SU-DHL-6 (cell line): Measurements from ENCODE around the gene GABPB1.

Experiments used
- H2AFZ ChIP-seq: fragments of 200-600 bp; sonication (generic); 2 replicates; pipeline ENCODE4 v1.6.1; 2014; ENCODE audit warnings: low read depth, mild to moderate bottlenecking, moderate library complexity, mixed read lengths, antibody characterized with exemption, low read length; ENCODE audit not compliant: severe bottlenecking
- H3F3A ChIP-seq: fragments of 200-600 bp; shearing (Covaris generic); 2 replicates; pipeline ENCODE4 v1.6.0; 2016; ENCODE audit warnings: antibody characterized with exemption, mild to moderate bottlenecking; ENCODE audit not compliant: insufficient read depth
- H3K27ac ChIP-seq: fragments of 200-600 bp; sonication (generic); 2 replicates; pipeline ENCODE4 v1.5.1; 2016; ENCODE audit warnings: low read depth, mild to moderate bottlenecking, low read length, moderate library complexity, mixed read lengths
- H3K27me3 ChIP-seq: fragments of 200-600 bp; sonication (generic), shearing (Covaris generic); 2 replicates; pipeline ENCODE4 v1.6.0; 2014; ENCODE audit warnings: mild to moderate bottlenecking, low read length
- H3K36me3 ChIP-seq: fragments of 200-600 bp; sonication (generic); 2 replicates; pipeline ENCODE4 v1.6.1; 2014; ENCODE audit warnings: mild to moderate bottlenecking, low read length, mixed read lengths
- H3K4me2 ChIP-seq: fragments of 300-600, 200-600 bp; shearing (Covaris generic), sonication (generic); 2 replicates; pipeline ENCODE4 v1.6.0; 2014; ENCODE audit warnings: low read length, low read depth, mild to moderate bottlenecking; ENCODE audit not compliant: poor library complexity, severe bottlenecking
- H3K4me3 ChIP-seq: fragments of 200-600 bp; sonication (generic); 2 replicates; pipeline ENCODE4 v1.5.1; 2014; ENCODE audit warnings: antibody characterized with exemption, low read length, mild to moderate bottlenecking, mixed read lengths; ENCODE audit not compliant: insufficient read depth, poor library complexity, severe bottlenecking
- H3K79me2 ChIP-seq: fragments of 200-600 bp; sonication (generic); 2 replicates; pipeline ENCODE4 v1.6.1; 2014; ENCODE audit warnings: mild to moderate bottlenecking, low read length, moderate library complexity; ENCODE audit not compliant: insufficient read depth
- H3K9ac ChIP-seq: fragments of 200-600 bp; sonication (generic); 2 replicates; pipeline ENCODE4 v1.7.0; 2014; ENCODE audit warnings: mild to moderate bottlenecking, low read length
- H3K9me2 ChIP-seq: fragments of 200-600 bp; sonication (generic); replicated peaks from 2 replicates; pipeline ENCODE4 v1.6.1; 2014; ENCODE audit warnings: low read length; ENCODE audit not compliant: insufficient read depth
- H3K9me3 ChIP-seq: fragments of 200-600 bp; sonication (generic); 2 replicates; pipeline ENCODE4 v1.6.1; 2014; ENCODE audit warnings: low read length, mixed read lengths; ENCODE audit not compliant: insufficient read depth
- H4K20me1 ChIP-seq: fragments of 200-600 bp; sonication (generic); 2 replicates; pipeline ENCODE4 v1.6.1; 2014; ENCODE audit warnings: low read depth, mild to moderate bottlenecking, antibody characterized with exemption, low read length, moderate library complexity, mixed read lengths
- CTCF ChIP-seq: fragments of 200-600 bp; sonication (generic); IDR thresholded peaks from one replicate; pipeline ENCODE4 v1.5.1; 2017; ENCODE audit warnings: antibody characterized with exemption, mild to moderate bottlenecking, low read length, moderate library complexity; ENCODE audit not compliant: insufficient read depth, poor library complexity, severe bottlenecking
- EZH2phosphoT487 ChIP-seq: fragments of 200-600 bp; sonication (generic), shearing (Covaris generic); conservative IDR thresholded peaks from 2 replicates; pipeline ENCODE4 v1.6.1; 2018; ENCODE audit warnings: mild to moderate bottlenecking, antibody characterized with exemption, low read length, moderate library complexity, mixed read lengths

Gene GABPB1

GRCh38 chr15:50355980-50356379, 982 bp upstream of the GABPB1 start:
- no peaks in the 10 kb centered on the region for H3K9me3 ChIP-seq
- TF ChIP-seq EZH2phosphoT487 (no peak), CTCF (no peak)
- peaks cover 8% of the 10 kb centered on the region; the same call in 1 of the 2 replicates for H4K20me1 ChIP-seq
- peak overlapping the region; percentile 96 for H3K4me2 ChIP-seq
- H3K9ac ChIP-seq = peak overlapping the region; percentile 85
- peak overlapping the region; percentile 70 for H3K4me3 ChIP-seq
- peaks cover 19% of the 10 kb centered on the region for H3F3A ChIP-seq
- no peak overlapping the region for H2AFZ ChIP-seq
- H3K9me2 ChIP-seq = no peaks in the 10 kb centered on the region
- peak overlapping the region; percentile 86 for H3K27ac ChIP-seq
- no peaks in the 10 kb centered on the region for H3K27me3 ChIP-seq
- peaks cover 86% of the 10 kb centered on the region for H3K79me2 ChIP-seq
- peaks cover 14% of the 10 kb centered on the region for H3K36me3 ChIP-seq

- Histone ChIP-seq H3K9me3 (no peaks in the 10 kb centered on the region), H3K9ac (peak overlapping the region; percentile 85), H3K27ac (peak overlapping the region; percentile 86), H3K4me2 (peak overlapping the region; percentile 96), H3K9me2 (no peaks in the 10 kb centered on the region), H3F3A (peaks cover 19% of the 10 kb centered on the region), H3K36me3 (peaks cover 12% of the 10 kb centered on the region), H3K4me3 (peak overlapping the region; percentile 70), H3K27me3 (no peaks in the 10 kb centered on the region), H3K79me2 (peaks cover 90% of the 10 kb centered on the region), H4K20me1 (peaks cover 8% of the 10 kb centered on the region; the same call in 1 of the 2 replicates), H2AFZ (peak overlapping the region; percentile 6)
- TF ChIP-seq CTCF = no peak
- TF ChIP-seq EZH2phosphoT487 = no peak
Measured at GRCh38 chr15:50355619-50355905, 564 bp upstream of the GABPB1 start.

- no peak for TF ChIP-seq EZH2phosphoT487
- no peaks in the 10 kb centered on the region for H3K9me3 ChIP-seq
- peaks cover 11% of the 10 kb centered on the region; the same call in 1 of the 2 replicates for H4K20me1 ChIP-seq
- peak overlapping the region; percentile 71 for H2AFZ ChIP-seq
- peak overlapping the region; percentile 96 for H3K4me2 ChIP-seq
- H3K36me3 ChIP-seq = peaks cover 3% of the 10 kb centered on the region; the same call in 1 of the 2 replicates
- H3K79me2 ChIP-seq = peaks cover 98% of the 10 kb centered on the region
- H3K27ac ChIP-seq = peak overlapping the region; percentile 86
- H3K4me3 ChIP-seq = peak overlapping the region; percentile 70
- H3F3A ChIP-seq = peaks cover 19% of the 10 kb centered on the region
- H3K9me2 ChIP-seq = no peaks in the 10 kb centered on the region
- H3K27me3 ChIP-seq = no peaks in the 10 kb centered on the region
- peak overlapping the region; percentile 85 for H3K9ac ChIP-seq
Measured at GRCh38 chr15:50353975-50354837, 792 bp downstream of the GABPB1 start.
